Stimulated activated CD8-positive, alpha-beta memory T cell treated with anti-CD3 and anti-CD28 coated beads, Interleukin-2, amount 100 ng/mL, for 48 hours (primary cell): ENCODE results near the gene CTBP2.

Source experiments
- DNase-seq, 2 donors: peaks; one replicate each; pipeline ENCODE4 v3.0.0-alpha.2; 2020; ENCODE audit warnings: low read depth in 2 of 2

The CTBP2 gene

GRCh38 chr10:124977161-124977560 is 183.2 kb downstream of the CTBP2 start:
- DNase-seq = no peak

- no peak for DNase-seq
Measured at GRCh38 chr10:124975977-124976514, 184.3 kb downstream of the CTBP2 start.

- DNase-seq = no peak
Measured at GRCh38 chr10:124974131-124974530, 186.2 kb downstream of the CTBP2 start.

GRCh38 chr10:124972637-124973036 is 187.7 kb downstream of the CTBP2 start:
- no peak for DNase-seq

- no peak for DNase-seq
Measured at GRCh38 chr10:124971276-124971675, 189.1 kb downstream of the CTBP2 start.

DNA sequence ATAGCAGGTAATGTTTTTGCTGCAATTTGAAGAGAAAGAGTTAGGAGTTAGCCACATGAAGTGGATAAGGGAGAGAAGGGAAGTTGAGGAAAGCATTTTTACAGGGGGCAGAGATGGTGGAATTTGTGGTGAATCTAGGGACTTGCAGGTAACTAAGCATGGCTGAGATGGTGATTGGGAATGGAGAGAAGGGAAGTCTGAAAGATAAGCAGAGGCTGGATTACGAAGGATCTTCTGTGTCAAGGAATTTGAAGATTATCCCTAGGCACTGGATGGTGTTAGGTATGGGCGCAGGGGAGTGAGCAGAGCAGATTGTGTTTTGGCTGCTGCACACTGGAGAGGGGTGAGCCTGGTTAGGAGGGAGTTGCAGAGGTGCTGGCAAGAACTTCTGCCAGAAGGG is 193.1 kb downstream of the CTBP2 start:
- DNase-seq = no peak

DNA sequence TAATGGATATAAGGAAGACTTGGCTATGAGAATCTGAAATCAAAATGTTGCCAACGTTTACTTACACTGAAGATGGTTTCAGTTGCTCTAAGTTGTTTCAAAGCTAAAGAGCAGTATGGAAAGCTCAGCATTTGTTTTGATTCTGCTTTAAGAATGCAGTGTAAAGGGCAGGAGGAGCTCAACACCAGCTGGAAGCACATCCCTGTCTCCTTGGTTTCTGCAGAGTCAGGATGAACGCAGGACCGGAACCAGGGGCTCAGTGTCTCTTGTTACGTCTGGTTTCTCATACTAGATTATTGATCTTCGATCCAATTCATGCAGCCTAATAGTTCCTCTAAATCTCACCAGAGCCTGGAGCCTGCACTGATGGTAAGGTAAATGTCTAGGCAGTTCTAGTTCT is 194.4 kb downstream of the CTBP2 start:
- no peak for DNase-seq

DNA sequence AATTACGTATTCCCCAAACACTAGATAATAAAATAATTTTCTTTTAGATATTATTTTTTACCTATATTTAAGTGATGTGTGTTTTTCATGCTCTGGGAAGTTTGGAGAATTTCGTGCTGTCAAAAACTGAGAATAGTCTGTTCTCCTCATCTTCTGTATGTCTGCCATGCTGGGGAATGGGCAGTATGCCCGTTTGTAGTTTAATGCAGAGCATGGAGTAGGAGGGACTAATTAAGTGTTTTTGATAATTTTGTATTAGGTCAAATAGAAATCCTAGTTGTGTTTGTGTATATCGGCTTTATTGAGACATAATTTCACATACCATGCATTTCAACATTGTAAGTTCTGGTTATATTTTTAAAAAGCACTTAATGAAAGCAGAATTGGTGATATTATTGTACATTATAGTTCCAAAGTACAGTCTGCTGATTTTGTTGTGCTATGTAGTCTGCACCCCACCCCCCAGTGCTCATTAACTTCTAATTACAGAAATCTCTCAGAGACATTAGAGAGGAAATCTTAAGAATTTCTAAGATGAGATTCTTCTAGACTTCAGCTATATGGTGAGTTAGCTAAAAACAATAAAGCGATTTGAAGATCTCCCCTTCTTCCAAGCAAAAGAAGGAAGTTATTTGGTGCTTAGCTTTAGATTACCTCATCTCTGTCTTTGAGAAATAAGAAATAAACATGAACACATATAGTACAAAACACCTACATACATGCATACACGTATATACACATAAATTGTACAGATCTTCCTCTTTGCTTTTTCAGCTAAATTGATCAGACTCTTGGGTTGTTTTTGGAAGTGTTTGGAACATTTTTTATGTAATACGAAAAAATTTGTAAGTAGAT is 196.3 kb downstream of the CTBP2 start:
- DNase-seq = no peak

GRCh38 chr10:124962421-124962820 is 197.9 kb downstream of the CTBP2 start:
- no peak for DNase-seq

DNA sequence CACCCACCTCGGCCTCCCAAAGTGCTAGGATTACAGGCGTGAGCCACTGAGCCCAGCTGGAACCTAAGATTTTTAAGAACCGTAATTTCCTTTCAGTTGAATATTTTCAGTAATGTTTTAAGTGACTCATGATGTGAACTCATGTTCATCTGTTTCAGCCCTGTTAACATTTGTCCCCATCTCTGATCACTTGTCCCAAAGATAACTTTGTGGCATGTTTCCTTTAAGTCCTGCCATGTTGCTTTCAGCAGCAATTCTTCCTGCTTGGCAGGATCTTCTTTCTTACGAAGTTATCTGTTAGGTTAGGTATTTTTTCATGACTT is 199.2 kb downstream of the CTBP2 start:
- DNase-seq = no peak

GRCh38 chr10:124959564-124959963 is 200.8 kb downstream of the CTBP2 start:
- DNase-seq = no peak

GRCh38 chr10:124957404-124957947 is 202.9 kb downstream of the CTBP2 start:
- DNase-seq = no peak

- DNase-seq = no peak
Measured at GRCh38 chr10:124956764-124957163, 203.6 kb downstream of the CTBP2 start.

- DNase-seq = no peak
Measured at GRCh38 chr10:124955868-124956267, 204.5 kb downstream of the CTBP2 start.

GRCh38 chr10:124955243-124955642 is 205.1 kb downstream of the CTBP2 start:
- DNase-seq = no peak

GRCh38 chr10:124953421-124953820 is 206.9 kb downstream of the CTBP2 start:
- DNase-seq = no peak

GRCh38 chr10:124952123-124952522 is 208.2 kb downstream of the CTBP2 start:
- DNase-seq = no peak

DNA sequence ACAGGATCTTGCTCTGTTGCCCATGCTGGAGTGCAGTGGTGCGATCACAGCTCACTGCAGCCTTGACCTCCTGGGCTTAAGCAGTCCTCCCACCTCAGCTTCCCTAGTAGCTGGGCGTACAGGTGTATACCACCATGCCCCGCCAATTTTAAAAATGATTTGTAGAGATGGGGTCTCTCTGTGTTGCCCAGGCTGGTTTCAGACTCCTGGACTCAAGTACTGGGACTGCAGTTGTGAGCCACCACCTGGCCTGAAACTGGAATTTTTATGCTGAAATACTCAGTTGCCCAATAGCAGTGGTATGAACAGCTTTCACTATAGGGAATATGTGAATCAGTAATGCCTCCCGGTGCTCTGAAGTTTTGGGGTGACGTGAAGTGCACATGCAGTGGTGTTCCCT is 210.8 kb downstream of the CTBP2 start:
- DNase-seq = no peak

DNA sequence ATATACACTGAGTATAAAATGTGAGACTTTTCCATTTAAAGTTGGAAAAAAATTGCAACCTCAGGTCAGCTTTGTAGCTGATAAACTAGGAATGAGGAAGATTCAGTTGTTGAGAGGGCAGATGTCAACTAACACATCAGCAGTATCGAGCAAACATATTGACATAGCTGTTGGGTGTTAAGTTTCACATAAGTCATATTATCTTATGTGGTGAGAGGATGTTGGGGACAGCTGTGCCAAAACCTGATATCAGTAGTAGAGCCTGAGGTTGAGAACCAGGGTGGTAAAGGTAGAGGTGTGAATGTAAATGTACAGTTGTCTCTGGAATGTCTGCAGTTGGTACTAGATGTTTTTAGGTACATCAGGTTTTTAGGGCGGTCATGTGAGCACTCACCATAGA is 213.4 kb downstream of the CTBP2 start:
- DNase-seq = no peak

- no peak for DNase-seq
Measured at GRCh38 chr10:124944982-124945381, 215.4 kb downstream of the CTBP2 start.

- no peak for DNase-seq
Measured at GRCh38 chr10:124943301-124944092, 216.9 kb downstream of the CTBP2 start.

DNA sequence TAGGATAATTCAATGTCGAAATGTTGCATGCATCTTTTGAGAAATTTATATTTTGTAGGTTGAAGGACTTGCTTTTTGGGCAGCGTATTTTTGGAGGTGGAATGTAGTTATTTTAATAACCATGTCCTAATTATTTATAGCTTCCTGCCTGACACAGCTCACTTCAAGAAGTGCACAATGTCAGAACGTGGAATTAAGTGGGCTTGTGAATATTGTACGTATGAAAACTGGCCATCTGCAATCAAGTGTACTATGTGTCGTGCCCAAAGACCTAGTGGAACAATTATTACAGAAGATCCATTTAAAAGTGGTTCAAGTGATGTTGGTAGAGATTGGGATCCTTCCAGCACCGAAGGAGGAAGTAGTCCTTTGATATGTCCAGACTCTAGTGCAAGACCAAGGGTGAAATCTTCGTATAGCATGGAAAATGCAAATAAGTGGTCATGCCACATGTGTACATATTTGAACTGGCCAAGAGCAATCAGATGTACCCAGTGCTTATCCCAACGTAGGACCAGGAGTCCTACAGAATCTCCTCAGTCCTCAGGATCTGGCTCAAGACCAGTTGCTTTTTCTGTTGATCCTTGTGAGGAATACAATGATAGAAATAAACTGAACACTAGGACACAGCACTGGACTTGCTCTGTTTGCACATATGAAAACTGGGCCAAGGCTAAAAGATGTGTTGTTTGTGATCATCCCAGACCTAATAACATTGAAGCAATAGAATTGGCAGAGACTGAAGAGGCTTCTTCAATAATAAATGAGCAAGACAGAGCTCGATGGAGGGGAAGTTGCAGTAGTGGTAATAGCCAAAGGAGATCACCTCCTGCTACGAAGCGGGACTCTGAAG is 217.8 kb downstream of the CTBP2 start:
- DNase-seq = no peak
